VCaP (cell line): Measurements from ENCODE around the gene SIAH3.

ENCODE experiments used
- H3K27ac ChIP-seq: fragments of 450-650 bp; 2 replicates; pipeline ENCODE4 v1.5.1; 2017
- TF ChIP-seq, protein P1 (sequence below): fragments of 450-650 bp; conservative IDR thresholded peaks from 2 replicates; pipeline ENCODE4 v1.5.1; 2017; ENCODE audit warnings: mild to moderate bottlenecking, moderate library complexity

The SIAH3 gene

DNA sequence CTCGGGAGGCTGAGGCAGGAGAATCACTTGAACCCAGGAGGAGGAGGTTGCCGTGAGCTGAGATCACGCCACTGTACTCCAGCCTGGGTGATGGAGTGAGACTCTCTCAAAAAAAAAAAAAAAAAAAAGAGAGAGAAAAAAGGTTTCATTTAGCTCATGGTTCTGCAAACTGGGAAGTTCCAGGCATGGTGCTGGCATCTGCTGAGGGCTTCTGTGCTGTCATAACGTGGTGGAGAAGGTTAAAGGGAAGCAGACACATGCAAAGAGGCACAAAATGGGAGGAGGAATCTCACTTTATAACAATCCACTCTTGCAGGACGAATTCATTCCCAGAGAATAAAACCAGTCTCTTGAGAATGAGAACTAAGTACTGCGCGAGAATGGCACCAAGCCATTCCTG lies 34.9 kb upstream of the SIAH3 start:
- H3K27ac ChIP-seq: no peak overlapping the region
- TF ChIP-seq, protein P1, sequence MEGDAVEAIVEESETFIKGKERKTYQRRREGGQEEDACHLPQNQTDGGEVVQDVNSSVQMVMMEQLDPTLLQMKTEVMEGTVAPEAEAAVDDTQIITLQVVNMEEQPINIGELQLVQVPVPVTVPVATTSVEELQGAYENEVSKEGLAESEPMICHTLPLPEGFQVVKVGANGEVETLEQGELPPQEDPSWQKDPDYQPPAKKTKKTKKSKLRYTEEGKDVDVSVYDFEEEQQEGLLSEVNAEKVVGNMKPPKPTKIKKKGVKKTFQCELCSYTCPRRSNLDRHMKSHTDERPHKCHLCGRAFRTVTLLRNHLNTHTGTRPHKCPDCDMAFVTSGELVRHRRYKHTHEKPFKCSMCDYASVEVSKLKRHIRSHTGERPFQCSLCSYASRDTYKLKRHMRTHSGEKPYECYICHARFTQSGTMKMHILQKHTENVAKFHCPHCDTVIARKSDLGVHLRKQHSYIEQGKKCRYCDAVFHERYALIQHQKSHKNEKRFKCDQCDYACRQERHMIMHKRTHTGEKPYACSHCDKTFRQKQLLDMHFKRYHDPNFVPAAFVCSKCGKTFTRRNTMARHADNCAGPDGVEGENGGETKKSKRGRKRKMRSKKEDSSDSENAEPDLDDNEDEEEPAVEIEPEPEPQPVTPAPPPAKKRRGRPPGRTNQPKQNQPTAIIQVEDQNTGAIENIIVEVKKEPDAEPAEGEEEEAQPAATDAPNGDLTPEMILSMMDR: no peak

DNA sequence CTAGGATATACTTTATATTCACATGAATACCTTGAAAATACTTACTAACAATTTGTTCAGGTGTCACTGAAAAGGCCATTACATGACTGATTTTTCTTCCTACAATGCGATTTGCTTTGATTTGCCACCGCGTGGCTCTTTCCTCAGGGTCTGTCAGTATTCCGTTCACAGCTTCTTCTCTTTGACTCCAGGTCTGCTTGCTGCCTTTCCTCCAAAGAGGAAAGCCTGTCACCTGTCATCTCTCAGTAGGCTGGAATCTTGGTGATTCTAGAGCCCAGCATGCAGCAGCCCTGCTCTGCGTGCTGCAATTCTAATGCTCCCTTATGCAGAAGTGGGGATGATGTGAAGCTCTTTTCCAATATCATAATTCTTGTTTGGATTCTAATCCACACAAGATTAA lies 33.6 kb upstream of the SIAH3 start:
- no peak overlapping the region for H3K27ac ChIP-seq
- TF ChIP-seq, protein P1: no peak

DNA sequence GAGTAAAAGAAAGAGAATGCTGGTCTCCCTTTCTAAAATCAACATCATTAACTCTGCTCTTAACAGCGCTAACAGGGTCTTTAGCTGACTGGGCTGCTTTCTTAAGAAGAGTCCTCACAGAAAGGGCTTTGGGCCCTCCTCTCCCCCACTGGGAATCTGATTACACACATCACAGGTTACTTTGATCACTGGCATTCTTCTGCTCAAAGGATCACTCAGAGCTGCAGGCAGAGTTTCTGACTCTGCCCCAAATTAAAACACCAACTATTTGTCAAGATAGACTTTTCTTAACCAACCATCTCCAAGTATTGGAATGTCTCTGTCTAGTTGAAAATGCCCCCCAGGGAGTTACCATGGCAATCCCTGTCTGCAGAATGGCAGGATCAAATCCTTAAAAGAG lies 31.1 kb upstream of the SIAH3 start:
- TF ChIP-seq, protein P1: no peak
- H3K27ac ChIP-seq: no peak overlapping the region

- TF ChIP-seq, protein P1: no peak
- H3K27ac ChIP-seq: no peak overlapping the region
Measured at GRCh38 chr13:45881353-45881752, 29.8 kb upstream of the SIAH3 start.

GRCh38 chr13:45880242-45880641 lies 28.7 kb upstream of the SIAH3 start:
- no peak overlapping the region for H3K27ac ChIP-seq
- TF ChIP-seq, protein P1: no peak

DNA sequence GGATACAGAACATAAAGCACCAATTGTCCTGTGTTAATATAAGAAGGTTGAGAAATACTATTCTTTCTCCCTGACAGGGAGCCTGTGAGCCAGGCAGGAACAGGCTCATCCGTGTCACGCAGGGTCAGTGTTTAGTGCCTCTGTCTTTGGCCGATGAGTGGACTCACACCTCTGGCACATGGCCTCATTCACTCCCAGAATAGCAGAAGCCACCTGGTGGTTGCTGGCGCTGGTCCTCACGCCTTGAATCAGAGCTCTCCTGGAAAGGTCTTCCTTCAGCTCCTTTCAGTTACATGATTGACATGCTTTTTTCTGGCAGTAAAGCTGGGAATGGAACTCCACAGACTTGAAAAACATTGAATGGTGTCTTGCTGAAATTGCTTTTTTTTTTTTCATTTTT lies 28.1 kb upstream of the SIAH3 start:
- TF ChIP-seq, protein P1: peak; percentile 69
- H3K27ac ChIP-seq: no peak overlapping the region

GRCh38 chr13:45878966-45879365 lies 27.4 kb upstream of the SIAH3 start:
- TF ChIP-seq, protein P1: no peak
- H3K27ac ChIP-seq: no peak overlapping the region

GRCh38 chr13:45876781-45877180 lies 25.2 kb upstream of the SIAH3 start:
- H3K27ac ChIP-seq: no peak overlapping the region
- TF ChIP-seq, protein P1: no peak
